IPS-15b (cell line): ENCODE data around the gene UBE2E2.

Experiments
- H3K27me3 ChIP-seq: one replicate; pipeline ENCODE4 v1.6.1; 2013; ENCODE audit warnings: low read length; ENCODE audit not compliant: control insufficient read depth, insufficient read depth
- H3K36me3 ChIP-seq: one replicate; pipeline ENCODE4 v1.6.1; 2013; ENCODE audit warnings: low read length; ENCODE audit not compliant: control insufficient read depth, insufficient read depth
- H3K4me1 ChIP-seq: one replicate; pipeline ENCODE4 v1.6.1; 2013; ENCODE audit warnings: mild to moderate bottlenecking, low read length; ENCODE audit not compliant: control insufficient read depth, insufficient read depth
- H3K4me3 ChIP-seq: one replicate; pipeline ENCODE4 v1.5.1; 2013; ENCODE audit warnings: low read depth, low read length
- H3K9ac ChIP-seq: one replicate; pipeline ENCODE4 v1.6.1; 2013; ENCODE audit warnings: low read depth, mild to moderate bottlenecking, low read length
- H3K9me3 ChIP-seq: one replicate; pipeline ENCODE4 v1.6.1; 2013; ENCODE audit warnings: mild to moderate bottlenecking, low read length; ENCODE audit not compliant: control insufficient read depth, insufficient read depth

UBE2E2 gene

GRCh38 chr3:23246651-23247050 lies 43.5 kb downstream of the UBE2E2 start:
- H3K9me3 ChIP-seq, result no peaks in the 10 kb centered on the region
- H3K36me3 ChIP-seq, result no peaks in the 10 kb centered on the region
- no peaks in the 10 kb centered on the region for H3K4me1 ChIP-seq
- no peak overlapping the region for H3K4me3 ChIP-seq
- H3K9ac ChIP-seq, result no peak overlapping the region
- H3K27me3 ChIP-seq, result no peaks in the 10 kb centered on the region

- Histone ChIP-seq H3K4me3 (no peak overlapping the region), H3K9me3 (no peaks in the 10 kb centered on the region), H3K27me3 (no peaks in the 10 kb centered on the region), H3K4me1 (no peaks in the 10 kb centered on the region), H3K36me3 (no peaks in the 10 kb centered on the region), H3K9ac (no peak overlapping the region)
These were observed 45.5 kb downstream of the UBE2E2 start for GRCh38 chr3:23248594-23249131.

- Histone ChIP-seq H3K4me1 (no peaks in the 10 kb centered on the region), H3K4me3 (no peak overlapping the region), H3K9ac (no peak overlapping the region), H3K27me3 (no peaks in the 10 kb centered on the region), H3K9me3 (no peaks in the 10 kb centered on the region), H3K36me3 (no peaks in the 10 kb centered on the region)
These were observed 46.8 kb downstream of the UBE2E2 start for GRCh38 chr3:23249961-23250360.

GRCh38 chr3:23252122-23252521 lies 49.0 kb downstream of the UBE2E2 start:
- no peaks in the 10 kb centered on the region for H3K27me3 ChIP-seq
- no peaks in the 10 kb centered on the region for H3K9me3 ChIP-seq
- H3K4me1 ChIP-seq, result no peaks in the 10 kb centered on the region
- H3K9ac ChIP-seq, result no peak overlapping the region
- H3K36me3 ChIP-seq, result no peaks in the 10 kb centered on the region
- H3K4me3 ChIP-seq, result no peak overlapping the region

GRCh38 chr3:23253214-23253613 lies 50.1 kb downstream of the UBE2E2 start:
- Histone ChIP-seq H3K4me1 (no peaks in the 10 kb centered on the region), H3K4me3 (no peak overlapping the region), H3K9ac (no peak overlapping the region), H3K36me3 (no peaks in the 10 kb centered on the region), H3K27me3 (no peaks in the 10 kb centered on the region), H3K9me3 (no peaks in the 10 kb centered on the region)

GRCh38 chr3:23254282-23254681 lies 51.2 kb downstream of the UBE2E2 start:
- H3K4me1 ChIP-seq, result no peaks in the 10 kb centered on the region
- H3K27me3 ChIP-seq, result no peaks in the 10 kb centered on the region
- no peak overlapping the region for H3K4me3 ChIP-seq
- H3K36me3 ChIP-seq, result no peaks in the 10 kb centered on the region
- no peaks in the 10 kb centered on the region for H3K9me3 ChIP-seq
- no peak overlapping the region for H3K9ac ChIP-seq

- Histone ChIP-seq H3K9ac (no peak overlapping the region), H3K27me3 (no peaks in the 10 kb centered on the region), H3K4me3 (no peak overlapping the region), H3K9me3 (no peaks in the 10 kb centered on the region), H3K36me3 (no peaks in the 10 kb centered on the region), H3K4me1 (no peaks in the 10 kb centered on the region)
These were observed 51.7 kb downstream of the UBE2E2 start for GRCh38 chr3:23254835-23255234.

GRCh38 chr3:23256741-23257435 lies 53.8 kb downstream of the UBE2E2 start:
- H3K27me3 ChIP-seq, result no peaks in the 10 kb centered on the region
- H3K4me1 ChIP-seq, result no peaks in the 10 kb centered on the region
- H3K36me3 ChIP-seq, result no peaks in the 10 kb centered on the region
- H3K9ac ChIP-seq, result no peak overlapping the region
- H3K9me3 ChIP-seq, result no peaks in the 10 kb centered on the region
- no peak overlapping the region for H3K4me3 ChIP-seq

- Histone ChIP-seq H3K9me3 (no peaks in the 10 kb centered on the region), H3K27me3 (no peaks in the 10 kb centered on the region), H3K4me1 (no peaks in the 10 kb centered on the region), H3K4me3 (no peak overlapping the region), H3K9ac (no peak overlapping the region), H3K36me3 (no peaks in the 10 kb centered on the region)
These were observed 55.0 kb downstream of the UBE2E2 start for GRCh38 chr3:23258110-23258509.

GRCh38 chr3:23259515-23259914 lies 56.4 kb downstream of the UBE2E2 start:
- no peaks in the 10 kb centered on the region for H3K27me3 ChIP-seq
- H3K9me3 ChIP-seq, result no peaks in the 10 kb centered on the region
- H3K4me1 ChIP-seq, result no peaks in the 10 kb centered on the region
- H3K36me3 ChIP-seq, result no peaks in the 10 kb centered on the region
- H3K4me3 ChIP-seq, result no peak overlapping the region
- no peak overlapping the region for H3K9ac ChIP-seq

GRCh38 chr3:23262766-23263165 lies 59.6 kb downstream of the UBE2E2 start:
- H3K27me3 ChIP-seq, result no peaks in the 10 kb centered on the region
- H3K4me1 ChIP-seq, result no peaks in the 10 kb centered on the region
- H3K4me3 ChIP-seq, result no peak overlapping the region
- no peak overlapping the region for H3K9ac ChIP-seq
- no peaks in the 10 kb centered on the region for H3K36me3 ChIP-seq
- no peaks in the 10 kb centered on the region for H3K9me3 ChIP-seq

GRCh38 chr3:23263796-23264195 lies 60.7 kb downstream of the UBE2E2 start:
- Histone ChIP-seq H3K36me3 (no peaks in the 10 kb centered on the region), H3K4me1 (no peaks in the 10 kb centered on the region), H3K9me3 (no peaks in the 10 kb centered on the region), H3K4me3 (no peak overlapping the region), H3K9ac (no peak overlapping the region), H3K27me3 (no peaks in the 10 kb centered on the region)
